Right ventricle myocardium inferior (tissue), 1 donor: ENCODE data around the gene NUFIP2. TPM values are rescaled to one million over a fixed set of nuclear protein-coding genes. Genes with fewer than 3 reads are reported as not detected.

Experiments
- ATAC-seq: fragments of 200-7000 bp; cut with Tn5 transposase; one replicate; pipeline ENCODE4 v1.9.1; 2020; ENCODE audit warnings: mild to moderate bottlenecking, moderate library complexity
- DNase-seq: peaks from one replicate; pipeline ENCODE4 v3.0.0; 2021; ENCODE audit errors: missing footprints
- intact Hi-C: fragments of 100-400 bp; cut with DNase I; formaldehyde crosslinking; loops from one replicate; pipeline ENCODE4 v1.11.0; 2022
- total RNA-seq: library from RNA; stranded (reverse); fragmentation: NEBNext Ultra II Directional; extraction: Animal tissue kit (Norgen Biotek cat#: 25700); gene quantifications from one replicate; pipeline ENCODE4 v1.2.1, GENCODE V29; 2021
- donor health status: DM: no; HTN: yes; CAD: no; lungs with severe emphysema.

The NUFIP2 gene
- total RNA-seq, 1 donor from 2014 or later, result 42.3 TPM

DNA sequence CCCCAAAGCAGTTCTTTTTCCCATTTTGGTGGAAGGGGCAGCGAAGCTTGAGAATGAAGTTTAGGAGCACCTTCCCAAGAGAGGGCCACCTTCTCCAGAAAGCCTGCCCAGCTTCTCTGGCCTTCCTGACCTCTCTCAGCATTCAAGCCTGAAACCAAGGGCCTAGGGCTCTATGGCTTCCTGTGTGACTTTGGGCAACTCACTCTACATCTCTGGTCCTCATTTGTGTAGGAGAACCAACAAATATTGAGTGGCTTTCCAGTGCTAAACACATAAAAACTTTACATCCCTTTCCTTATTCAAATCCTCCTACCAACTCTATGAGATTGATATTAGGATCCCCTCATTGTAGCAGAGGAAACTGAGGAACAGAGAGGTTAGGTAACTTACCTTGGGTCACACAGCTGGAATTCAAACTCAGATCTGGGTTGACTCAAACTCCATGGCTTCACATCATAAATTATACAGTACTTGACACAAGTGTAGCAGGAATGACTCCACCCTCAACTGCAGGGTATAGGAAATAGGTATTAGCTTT lies 81.8 kb downstream of the NUFIP2 start:
- no peak for DNase-seq
- intact Hi-C loops, result no loop called here
- ATAC-seq, result no peak

DNA sequence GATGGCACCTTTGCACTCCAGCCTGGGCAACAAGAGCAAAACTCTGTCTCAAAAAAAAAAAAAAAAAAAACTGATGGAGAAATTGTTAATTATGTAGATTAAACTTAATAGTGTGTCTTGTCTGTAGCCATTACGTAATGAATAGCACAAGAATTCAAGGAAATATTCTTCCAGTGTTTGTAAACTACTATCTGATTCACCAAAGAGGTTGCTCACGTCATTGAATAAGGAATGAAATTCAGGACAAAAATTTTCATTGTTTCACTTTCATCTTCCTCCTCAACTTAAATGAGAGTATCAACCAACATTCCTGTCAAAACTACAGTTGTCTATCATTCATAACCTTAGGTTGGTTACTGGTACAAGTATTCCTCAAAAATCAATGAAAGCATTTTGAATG lies 83.1 kb downstream of the NUFIP2 start:
- intact Hi-C loops, result no loop called here
- ATAC-seq (no peak), DNase-seq (no peak)

DNA sequence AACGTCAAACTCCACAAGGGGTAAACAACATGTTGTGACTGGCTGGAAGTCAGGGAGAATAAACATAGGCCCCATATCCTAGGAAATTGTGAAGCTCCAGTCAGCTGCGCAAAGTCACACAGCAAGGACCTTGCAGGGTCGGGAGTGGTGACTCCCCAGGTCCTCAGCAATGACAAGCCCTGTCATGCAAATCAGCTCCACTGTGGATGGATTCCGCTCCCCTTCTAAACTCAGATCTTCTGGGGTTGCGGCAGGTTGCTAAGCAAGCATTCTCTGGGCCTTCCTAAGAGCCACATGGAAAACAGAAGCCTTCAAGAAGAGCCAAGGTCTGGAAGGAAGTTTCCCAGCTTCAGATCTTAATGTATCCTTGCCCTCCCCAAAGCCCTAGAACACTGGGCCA lies 84.9 kb downstream of the NUFIP2 start:
- no peak for DNase-seq
- no peak for ATAC-seq
- intact Hi-C loops, result no loop called here

DNA sequence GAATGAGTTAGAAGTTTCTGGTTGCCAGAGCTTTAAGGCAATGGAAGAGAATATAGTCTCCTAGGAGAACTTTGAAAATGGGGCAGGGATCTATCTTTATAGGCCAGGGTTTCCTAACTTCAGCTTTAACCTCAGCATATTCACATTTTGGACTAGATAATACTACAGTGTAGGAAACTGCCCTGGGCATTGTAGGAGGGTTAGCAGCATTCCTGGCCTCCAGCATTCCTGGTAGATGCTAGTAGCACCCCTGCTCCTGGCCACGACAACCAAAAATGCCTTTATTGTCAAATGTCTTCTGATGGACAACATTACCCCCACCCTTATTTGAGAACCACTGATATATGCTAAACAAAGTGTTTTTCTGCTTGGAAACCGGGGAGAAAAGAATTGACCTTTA lies 86.0 kb downstream of the NUFIP2 start:
- no peak for DNase-seq
- ATAC-seq, result no peak
- intact Hi-C loops, result no loop called here

Other genes starting within 250 kb of the NUFIP2 start
- gene MYO18A, start 113.8 kb downstream of the NUFIP2 start, total RNA-seq, result 373 TPM
- gene CRYBA1, start 47.3 kb downstream of the NUFIP2 start, total RNA-seq, result not detected
- 45.1 TPM for gene TAOK1, start 96.2 kb upstream of the NUFIP2 start, total RNA-seq